Nucleus accumbens (tissue), 56 donors: Measurements from ENCODE around the gene MYO1H.
"Not testable (repeated sequence)": the region's sequence is repeated elsewhere in the genome, so short reads cannot be mapped to it uniquely, and the experiment has no call there.

Experiments
- DNase-seq, 56 donors: peaks; one replicate each; lab custom pipeline; 2025; lab: John Stamatoyannopoulos, UW

The MYO1H gene, protein sequence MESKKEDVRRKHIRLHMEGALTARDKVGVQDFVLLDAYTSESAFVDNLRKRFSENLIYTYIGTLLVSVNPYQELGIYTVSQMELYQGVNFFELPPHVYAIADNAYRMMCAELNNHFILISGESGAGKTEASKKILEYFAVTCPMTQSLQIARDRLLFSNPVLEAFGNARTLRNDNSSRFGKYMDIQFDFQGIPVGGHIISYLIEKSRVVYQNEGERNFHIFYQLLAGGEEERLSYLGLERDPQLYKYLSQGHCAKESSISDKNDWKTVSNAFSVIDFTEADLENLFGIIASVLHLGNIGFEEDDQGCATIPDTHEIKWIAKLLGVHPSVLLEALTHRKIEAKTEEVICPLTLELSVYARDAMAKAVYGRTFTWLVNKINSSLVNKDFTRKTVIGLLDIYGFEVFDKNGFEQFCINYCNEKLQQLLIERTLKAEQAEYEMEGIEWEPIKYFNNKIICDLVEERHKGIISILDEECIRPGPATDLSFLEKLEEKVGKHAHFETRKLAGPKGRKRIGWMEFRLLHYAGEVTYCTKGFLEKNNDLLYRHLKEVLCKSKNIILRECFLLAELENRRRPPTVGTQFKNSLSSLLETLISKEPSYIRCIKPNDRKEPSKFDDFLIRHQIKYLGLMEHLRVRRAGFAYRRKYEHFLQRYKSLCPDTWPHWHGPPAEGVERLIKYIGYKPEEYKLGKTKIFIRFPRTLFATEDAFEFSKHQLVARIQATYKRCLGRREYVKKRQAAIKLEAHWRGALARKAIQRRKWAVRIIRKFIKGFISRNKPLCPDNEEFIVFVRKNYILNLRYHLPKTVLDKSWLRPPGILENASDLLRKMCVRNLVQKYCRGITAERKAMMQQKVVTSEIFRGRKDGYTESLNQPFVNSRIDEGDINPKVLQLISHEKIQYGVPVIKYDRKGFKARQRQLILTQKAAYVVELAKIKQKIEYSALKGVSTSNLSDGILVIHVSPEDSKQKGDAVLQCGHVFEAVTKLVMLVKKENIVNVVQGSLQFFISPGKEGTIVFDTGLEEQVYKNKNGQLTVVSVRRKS

DNA sequence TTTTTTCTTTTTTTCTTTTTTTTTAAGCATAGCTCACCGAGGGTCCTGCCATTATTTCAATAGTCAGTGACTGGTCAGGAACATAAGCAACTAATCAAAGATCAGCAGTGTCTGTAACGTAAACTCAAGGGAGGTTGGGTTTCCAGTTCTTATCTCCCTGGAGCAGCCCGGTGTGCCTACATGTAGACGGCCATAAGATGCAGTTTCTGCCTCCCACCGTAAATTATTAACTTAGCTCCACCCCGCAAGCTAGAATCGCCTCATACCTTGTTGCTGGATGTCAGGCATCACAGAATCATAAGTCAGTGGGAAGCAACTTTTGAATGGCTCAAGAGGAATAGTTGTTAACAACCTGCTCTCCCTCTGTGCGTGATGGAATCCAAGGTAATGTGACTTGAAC is at the start of gene MYO1H:
MYO1H (plus strand) TSS at position 312 of the 400 bp plus-strand sequence; CDS start at position 373, 61 bp downstream.
- DNase-seq, result no peak

DNA sequence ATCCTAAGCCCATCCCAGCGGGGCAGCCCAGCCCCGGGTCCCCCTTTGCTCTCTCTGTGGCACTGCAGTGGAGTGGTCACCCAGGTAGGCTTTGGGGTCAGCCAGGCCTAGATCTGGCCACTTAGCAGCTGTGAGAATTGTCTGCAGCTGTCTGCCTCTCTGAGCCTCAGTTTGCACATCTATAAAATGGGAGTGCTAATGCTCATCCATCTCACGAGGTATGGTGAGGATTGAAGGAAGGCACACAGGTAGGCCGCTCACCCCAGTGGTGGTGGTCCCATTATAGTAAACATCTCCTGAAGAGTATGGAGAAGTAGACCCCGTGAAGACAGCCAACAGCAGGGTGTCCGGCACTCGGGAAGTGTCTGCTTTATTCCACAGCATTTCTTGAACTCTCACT is 47.9 kb upstream of the MYO1H start:
- DNase-seq, result no peak

DNA sequence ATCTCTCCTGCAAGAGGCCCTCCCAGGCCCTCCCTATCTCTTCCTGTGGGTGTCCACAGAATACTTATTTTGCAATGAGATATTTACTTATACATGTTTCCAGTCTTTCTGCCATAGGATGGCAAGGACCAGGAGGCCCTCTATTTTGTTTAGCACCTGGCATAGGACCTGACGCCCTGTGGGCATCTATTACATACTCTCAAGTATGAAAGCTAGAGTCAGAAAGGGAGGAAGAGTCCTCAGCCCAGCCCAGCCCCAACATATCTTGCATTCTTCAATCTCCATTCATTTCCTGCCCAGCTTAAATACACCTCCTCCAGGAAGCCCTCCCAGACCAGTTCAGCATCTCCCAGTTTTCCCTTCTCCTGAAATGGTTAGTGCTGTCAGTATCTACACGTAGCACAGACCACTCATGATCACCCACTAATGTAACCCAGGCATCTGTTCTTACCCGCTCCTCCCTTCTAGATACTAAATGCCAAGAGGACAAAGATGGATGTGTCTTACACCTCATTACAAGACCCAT is 46.0 kb upstream of the MYO1H start:
- DNase-seq, result no peak

DNA sequence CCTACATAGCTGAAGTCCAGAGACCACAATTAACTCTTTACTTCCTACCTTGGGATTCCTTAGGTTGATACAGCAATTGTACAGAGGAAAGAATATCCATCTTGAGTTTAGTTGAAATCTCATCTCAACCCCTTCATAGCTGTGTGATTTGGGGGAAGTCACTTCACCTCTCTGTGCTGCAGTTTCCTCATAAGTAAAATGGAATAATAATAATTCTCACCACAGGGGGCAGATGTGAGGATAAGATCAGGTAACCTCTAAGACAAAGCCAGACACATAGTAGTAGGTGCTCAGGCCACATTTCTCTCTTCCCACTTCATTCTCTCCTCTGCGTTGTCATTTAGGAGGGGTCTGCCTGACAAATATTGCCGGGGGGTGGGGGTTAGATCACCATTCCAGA is 45.3 kb upstream of the MYO1H start:
- DNase-seq, result no peak

DNA sequence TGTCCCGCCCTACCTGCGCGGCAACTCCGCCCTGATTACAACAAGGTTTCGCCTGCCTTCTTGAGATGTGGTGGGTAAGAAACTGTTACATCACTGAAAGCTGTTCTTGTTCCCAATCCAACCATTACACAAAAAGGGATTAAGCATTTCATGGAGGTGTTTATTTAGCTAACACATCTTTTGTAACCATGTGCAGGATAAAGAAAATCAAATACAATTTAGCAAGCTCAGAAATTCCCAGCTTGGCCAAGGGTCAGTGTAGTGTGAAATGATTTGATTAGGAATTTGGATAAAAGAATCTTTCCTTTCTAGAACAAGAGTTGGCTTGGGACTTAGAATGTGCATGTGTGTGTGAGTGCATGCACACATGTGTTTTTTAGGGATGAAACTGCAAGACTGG is 44.9 kb upstream of the MYO1H start:
- DNase-seq, result no peak

DNA sequence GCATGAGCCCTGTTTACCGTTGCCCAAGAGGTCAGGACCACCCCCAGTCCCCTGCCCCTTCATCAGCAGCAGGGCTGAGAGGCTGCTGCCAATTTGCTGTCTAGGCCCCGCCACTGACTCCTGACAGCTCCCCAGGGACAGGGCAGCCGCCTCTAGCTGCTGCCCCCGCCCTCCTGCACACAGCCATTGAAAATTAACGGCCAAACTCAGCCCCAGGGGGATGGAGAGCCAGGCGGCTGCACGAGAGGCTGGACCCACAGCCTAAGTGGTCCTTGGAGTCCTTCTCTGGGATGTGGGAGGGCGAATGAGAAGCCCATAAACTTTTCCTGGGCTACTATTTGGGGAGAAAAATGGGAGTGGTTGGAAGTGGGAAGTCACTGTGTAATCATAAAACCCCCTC is 43.2 kb upstream of the MYO1H start:
- no peak for DNase-seq

DNA sequence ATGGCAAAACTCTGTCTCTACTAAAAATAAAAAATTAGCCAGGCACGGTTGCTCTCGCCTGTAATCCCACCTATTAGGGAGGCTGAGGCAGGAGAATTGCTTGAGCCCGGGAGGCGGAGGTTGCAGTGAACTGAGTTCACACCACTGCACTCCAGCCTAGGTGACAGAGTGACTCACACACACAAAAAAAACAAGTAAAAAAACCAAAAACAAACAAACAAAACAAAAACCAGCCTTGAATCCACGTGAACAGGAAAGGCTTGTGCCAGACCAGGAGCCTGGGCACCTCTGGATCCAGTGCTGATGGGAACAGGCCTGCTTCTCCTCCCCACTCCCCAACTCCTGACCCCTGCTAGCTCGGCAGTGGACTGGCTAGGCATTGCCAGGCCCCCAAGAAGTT is 42.2 kb upstream of the MYO1H start:
- no peak for DNase-seq

DNA sequence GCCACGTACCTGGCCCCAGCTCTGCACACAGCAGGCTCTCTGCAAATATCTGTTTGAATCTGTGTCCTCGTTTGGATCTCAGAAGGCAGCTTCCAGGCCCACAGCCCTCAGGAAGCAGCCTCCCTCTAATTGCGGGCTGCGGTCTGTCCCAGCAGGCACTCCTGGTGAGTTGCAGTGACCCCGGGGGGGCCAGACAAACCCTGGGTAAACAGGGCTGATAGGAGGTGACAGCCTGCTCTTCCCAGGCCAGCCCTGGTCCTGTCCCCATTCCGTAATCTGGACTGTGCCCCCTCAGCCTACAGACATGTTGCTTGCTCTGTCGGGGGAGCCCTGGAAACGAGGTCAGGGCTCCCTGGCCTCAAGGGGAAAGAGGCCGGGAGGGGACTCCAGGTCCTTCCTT is 40.6 kb upstream of the MYO1H start:
- no peak for DNase-seq

DNA sequence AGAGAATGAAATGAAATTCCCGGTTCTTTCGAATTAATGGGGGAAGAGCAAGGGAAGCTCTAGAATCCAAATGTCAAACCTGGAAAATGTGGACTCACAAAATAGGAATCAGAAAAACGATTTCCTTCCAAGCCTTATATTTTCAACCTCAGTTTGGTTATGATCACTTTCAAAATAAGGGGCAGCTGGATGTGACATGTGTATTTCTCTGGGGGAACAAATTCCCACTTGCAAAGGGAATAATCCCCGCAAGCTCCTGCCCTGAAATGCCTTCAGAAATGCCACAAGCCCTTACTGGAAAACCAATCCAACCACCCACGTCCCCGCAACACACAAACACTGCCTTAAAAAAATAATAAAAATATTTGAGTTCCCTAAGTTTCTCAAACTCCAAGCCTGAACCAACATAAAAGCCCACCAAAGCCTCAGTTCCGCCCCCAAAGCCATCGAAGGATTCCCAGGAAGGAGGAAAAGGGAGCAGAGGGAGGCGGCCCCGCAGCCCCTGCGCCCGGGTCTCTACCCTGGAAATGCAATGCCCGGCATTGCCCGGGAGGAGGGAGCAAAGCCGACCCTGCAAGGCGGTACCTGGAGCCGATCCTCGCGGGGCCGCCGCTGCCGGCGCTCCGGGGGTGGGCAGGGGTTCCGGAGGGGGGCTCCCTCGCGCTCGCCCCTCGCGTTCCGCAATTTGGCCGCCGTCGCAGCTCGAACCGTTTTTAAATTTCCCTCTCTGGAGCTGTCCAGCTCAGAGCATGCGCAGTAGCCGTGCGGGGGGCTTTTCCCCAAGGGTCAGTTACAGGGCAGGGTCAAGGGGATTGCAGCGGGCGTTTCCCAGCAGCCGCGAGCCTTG is 38.9 kb upstream of the MYO1H start, which contains the start of gene FOXN4:
FOXN4 (minus strand) TSS at position 751 of the 847 bp plus-strand sequence. CDS start 963 bp downstream, outside the sequence.
- DNase-seq, result peak in 1 of 56 donors; percentile 24

DNA sequence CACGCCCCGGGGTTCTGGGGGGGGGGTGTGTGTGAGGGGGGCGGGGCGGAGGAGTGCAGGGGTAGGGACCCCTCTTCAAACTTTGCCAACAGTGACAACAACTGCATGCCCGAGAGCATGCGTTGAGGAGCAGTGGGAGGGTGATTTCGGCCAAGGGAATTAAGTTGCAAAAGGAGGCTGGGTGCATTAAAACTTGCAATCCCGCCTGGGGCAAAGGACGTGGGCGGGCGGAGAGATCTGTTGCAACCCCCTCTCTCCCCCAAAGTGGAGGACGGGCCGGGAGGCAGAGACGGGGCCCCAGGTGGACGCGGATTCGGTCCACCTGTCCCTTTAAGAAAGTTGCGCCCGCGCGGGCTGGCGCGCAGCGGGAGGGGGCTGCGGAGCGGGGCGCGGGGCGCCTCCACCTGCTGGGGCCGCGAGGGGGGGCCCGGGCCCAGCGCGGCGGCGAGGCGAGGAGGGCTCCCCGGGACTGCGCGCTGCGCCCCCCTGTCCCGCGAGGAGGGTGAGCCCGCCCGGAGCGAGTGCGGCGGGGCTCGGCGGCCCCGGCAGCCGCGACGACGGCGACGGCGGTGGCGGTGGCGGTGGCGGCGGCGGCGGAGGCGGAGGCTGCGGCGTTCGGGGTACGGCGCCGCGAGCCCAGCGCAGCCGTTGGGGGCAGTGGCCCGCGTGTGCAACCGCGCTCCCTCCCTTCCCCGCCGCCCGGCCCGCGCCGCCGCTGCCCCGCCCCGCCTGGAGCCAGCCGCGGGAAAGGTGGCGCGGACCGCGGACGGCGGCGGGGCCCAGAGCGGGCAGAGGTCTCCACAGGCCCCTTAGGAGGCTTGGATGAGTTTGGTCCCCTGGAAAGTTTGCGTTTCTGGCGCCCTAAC is 38.1 kb upstream of the MYO1H start:
- DNase-seq, result peak in 1 of 56 donors; percentile 32

DNA sequence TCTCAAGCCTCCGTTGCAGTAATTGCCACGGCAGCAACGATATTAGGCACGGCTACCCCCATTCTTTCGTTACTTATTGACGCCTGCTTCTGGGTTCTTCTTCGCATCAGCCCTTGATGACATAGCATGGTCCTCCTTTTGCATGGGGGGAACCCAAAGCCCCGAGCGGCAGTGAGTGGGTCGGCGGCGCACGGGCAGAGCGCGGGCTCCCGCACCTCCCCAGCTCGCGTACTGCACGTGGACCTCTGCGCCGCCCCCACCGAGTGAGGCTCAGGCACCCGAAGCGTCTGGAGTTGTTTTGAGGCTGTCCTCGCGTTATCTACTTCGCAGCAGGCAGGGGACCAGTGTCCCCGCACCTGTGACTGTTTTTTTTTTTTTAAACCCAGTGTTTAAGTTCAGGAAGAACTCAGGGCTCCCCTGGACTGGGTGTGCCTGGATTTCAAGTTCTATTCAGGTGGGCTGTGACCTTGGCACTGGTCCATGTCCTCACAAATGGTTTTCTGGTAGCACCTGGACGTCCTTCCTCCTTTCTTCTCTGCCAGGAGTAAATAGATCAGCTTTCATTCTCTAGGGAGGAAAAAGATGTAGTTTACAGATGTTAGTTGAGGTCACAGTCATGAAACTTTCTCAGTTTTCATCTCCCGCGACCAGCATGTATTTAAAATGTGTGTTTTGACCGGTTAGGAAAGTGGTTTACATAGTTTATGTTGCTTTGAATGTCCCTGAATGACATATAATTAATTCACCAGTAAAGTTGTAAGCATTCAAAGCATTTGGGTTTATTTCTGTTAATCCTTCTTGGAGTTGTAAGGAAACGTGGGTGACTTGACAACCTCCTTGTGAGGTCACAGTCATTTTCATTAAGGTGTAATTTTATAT is 37.2 kb upstream of the MYO1H start:
- no peak for DNase-seq

DNA sequence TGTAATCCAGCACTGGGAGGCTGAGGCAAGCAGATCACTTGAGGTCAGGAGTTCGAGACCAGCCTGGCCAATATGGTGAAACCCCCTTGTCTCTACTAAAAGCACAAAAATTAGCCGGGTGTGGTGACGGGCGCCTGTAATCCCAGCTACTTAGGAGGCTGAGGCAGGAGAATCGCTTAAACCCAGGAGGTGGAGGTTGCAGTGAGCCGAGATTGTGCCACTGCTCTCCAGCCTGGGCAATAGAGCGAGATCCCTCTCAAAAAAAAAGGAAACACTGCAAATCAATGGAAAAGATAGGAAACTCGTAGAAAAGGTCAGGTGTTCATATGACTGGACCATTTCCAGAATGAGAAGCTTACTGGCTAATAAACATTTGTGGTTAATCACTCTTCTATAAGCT is 26.4 kb upstream of the MYO1H start:
- not testable (repeated sequence) for DNase-seq

DNA sequence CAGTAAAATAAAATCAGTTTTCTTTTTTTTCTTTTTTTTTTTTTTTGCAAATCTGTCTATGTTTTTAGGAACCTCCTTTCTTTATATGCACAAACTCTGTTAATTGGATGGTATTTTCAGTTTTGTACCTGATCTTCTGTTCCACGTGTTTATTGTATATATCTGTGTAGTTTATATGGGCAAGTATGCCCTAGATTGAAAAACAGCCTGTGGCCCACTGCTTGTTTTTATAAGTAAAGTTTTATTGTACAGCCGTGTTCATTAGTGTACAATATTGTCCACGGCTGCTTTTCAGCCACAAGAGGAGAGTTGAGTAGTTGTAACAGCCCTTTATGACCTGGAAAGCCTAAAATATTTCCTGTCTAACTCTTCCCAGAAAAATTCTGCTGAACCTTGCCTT is 18.7 kb upstream of the MYO1H start:
- no peak for DNase-seq

DNA sequence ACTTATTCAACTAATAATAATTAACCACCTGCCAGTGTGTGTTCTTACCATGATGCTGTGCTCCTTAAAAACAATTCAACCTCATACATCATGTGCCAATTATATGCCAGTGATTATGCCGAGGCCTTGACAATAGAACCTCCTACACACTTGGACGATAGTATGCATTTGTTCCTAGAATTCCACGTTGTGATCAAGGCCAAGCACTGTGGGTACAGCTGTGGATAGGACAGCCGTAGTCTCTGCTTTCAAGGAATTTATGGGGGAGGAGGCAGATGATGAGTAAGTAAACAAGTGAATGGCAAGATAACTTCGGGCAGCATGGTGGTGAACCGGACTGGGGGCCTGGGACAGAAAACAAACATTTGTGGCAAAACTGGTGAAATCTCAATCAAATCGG is 18.0 kb upstream of the MYO1H start:
- no peak for DNase-seq

DNA sequence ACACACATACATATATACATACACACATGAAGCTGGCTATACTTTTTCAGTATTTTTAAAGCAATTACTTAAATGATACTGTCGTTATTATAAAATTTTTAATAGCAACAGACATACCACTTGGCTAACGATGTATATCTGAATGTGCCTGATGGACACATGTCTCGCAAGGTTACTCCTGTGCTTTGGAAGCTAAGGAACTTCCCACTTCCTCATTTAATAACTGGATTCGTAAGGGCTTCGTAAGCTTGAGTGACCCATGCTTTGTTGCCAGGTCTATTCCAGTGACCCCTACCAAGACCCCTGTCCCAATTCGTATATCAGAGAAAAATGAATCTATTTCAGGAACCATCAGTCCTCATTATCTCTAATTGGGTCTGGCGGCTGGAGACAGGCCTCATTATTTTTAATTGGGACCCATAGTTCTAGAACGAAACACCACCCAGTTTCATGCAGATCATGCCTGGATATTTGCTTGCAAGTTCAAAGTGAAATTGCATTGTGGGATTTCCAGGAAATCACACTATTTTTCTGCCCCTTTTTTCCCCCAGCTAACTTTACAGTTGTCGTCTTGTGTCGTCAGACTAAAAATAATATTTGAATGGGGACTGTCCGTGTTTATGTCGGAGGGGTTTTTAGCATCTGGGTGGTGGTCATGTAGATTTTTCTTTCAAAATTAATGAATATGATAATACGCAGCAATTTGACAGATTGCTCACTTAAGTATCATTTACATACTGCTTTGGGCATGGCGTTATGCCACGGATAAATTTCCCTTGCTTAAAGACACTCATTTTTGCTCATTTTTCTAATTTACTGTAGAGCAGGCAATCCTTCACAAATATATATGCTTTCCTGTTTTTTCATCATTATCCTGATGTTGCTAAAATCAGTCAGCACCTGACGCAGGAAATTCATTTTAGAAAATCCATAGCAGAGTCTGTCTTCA is 17.1 kb upstream of the MYO1H start:
- DNase-seq, result no peak

DNA sequence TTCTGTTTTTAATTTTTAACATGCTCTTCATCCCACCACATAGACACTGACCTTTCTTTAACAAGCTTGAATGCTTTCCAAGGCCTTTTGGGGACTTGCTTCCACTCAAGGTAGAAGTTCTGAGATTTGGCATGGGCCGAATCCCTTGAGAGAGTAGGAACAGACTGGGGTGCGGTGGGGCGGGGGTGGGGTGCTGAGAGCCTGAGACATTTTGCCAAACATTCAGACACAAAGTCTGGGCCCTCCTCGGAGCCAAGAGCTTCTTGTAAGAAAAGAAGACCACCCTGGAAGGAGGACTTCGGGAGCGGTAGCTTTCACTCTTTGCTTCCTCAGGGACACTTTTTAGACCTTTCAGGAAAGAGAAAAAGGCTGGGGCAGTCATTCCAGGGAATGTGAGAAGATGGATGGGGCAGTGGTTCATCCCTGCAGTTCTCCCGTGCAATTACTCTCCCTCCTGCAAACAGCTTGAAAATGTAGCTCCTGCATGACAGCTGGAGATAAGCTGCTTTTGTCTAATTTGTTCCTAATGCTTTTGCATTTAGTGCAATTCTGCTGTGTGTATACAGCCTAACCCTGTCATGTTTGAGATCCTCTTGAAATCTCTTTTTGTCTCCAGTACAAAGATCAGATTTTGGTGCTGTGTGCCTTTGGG is 16.3 kb upstream of the MYO1H start:
- no peak for DNase-seq
